DND-41 (cell line): ENCODE measurements around the gene TAB3.

Experiments
- ATAC-seq: fragments of 200-7000 bp; cut with Tn5 transposase; 3 replicates; pipeline ENCODE4 v1.9.1; 2021; ENCODE audit warnings: low read depth; ENCODE audit not compliant: insufficient read depth
- DNase-seq: peaks from one replicate; pipeline ENCODE4 v3.0.0-alpha.2; 2020
- H2AFZ ChIP-seq: 2 replicates; pipeline ENCODE4 v1.6.0; 2012; ENCODE audit warnings: low read depth, low read length
- H3K27ac ChIP-seq: 2 replicates; pipeline ENCODE4 v1.5.1; 2012; ENCODE audit warnings: low read length, inconsistent platforms
- H3K27me3 ChIP-seq: fragments of 200-600 bp; sonication (generic); 2 replicates; pipeline ENCODE4 v1.6.0; 2012; ENCODE audit warnings: low read length, mild to moderate bottlenecking, inconsistent platforms; ENCODE audit not compliant: insufficient read depth, poor library complexity
- H3K36me3 ChIP-seq: 2 replicates; pipeline ENCODE4 v1.5.1; 2012; ENCODE audit warnings: low read length, inconsistent platforms; ENCODE audit not compliant: insufficient read depth
- H3K4me1 ChIP-seq: 2 replicates; pipeline ENCODE4 v1.5.1; 2012; ENCODE audit warnings: mild to moderate bottlenecking, low read length; ENCODE audit not compliant: insufficient read depth
- H3K4me2 ChIP-seq: 2 replicates; pipeline ENCODE4 v1.6.0; 2012; ENCODE audit warnings: mild to moderate bottlenecking, moderate library complexity, low read length, inconsistent platforms; ENCODE audit not compliant: insufficient read depth
- H3K4me3 ChIP-seq, 2 experiments: fragments of 200-600 bp in 1 of 2; shearing (Covaris generic) in 1 of 2; 2 replicates each; pipeline ENCODE4 v1.5.1; 2012 to 2016; ENCODE audit warnings: inconsistent platforms in 2 of 2, low read length in 2 of 2, mild to moderate bottlenecking in 2 of 2, low read depth in 1 of 2, moderate library complexity in 1 of 2
- H3K79me2 ChIP-seq: 2 replicates; pipeline ENCODE4 v1.6.0; 2012; ENCODE audit warnings: low read length, inconsistent platforms; ENCODE audit not compliant: insufficient read depth
- H3K9ac ChIP-seq: 2 replicates; pipeline ENCODE4 v1.6.0; 2012; ENCODE audit warnings: low read depth, mild to moderate bottlenecking, inconsistent platforms, low read length, moderate library complexity
- H3K9me3 ChIP-seq: 2 replicates; pipeline ENCODE4 v1.5.1; 2012; ENCODE audit warnings: low read length, moderate library complexity, mild to moderate bottlenecking, inconsistent platforms; ENCODE audit not compliant: insufficient read depth, severe bottlenecking
- H4K20me1 ChIP-seq: 2 replicates; pipeline ENCODE4 v1.6.0; 2012; ENCODE audit warnings: low read length; ENCODE audit not compliant: insufficient read depth
- EZH2 ChIP-seq: IDR thresholded peaks from 3 replicates; pipeline ENCODE4 v1.6.1; 2012; ENCODE audit warnings: borderline replicate concordance, low read depth, mild to moderate bottlenecking, moderate library complexity, low read length, inconsistent platforms; ENCODE audit not compliant: severe bottlenecking
- TF ChIP-seq, protein P1 (sequence below): IDR thresholded peaks from 2 replicates; pipeline ENCODE4 v1.5.1; 2012; ENCODE audit warnings: borderline replicate concordance, low read length, moderate library complexity, mild to moderate bottlenecking; ENCODE audit not compliant: poor library complexity, severe bottlenecking; ENCODE audit errors: extremely low read depth

Gene TAB3

DNA sequence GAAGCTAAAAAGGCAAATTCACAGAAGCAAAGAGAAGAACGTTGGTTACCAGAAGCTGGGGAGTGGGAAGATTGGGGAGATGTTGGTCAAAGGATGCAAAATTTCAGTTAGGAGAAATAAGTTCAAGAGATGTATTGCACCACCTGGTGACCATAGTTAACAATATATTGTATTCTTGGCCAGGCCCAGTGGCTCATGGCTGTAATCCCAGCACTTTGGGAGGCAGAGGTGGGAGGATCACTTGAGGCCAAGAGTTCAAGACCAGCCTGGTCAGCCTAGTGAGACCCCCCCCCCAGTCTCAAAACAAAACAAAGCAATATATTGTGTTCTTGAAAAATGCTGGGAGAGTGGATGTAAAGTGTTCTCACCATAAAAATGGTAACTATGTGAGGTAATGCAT lies 67.9 kb downstream of the TAB3 start:
- Histone ChIP-seq H4K20me1 (no peaks in the 10 kb centered on the region), H3K36me3 (no peaks in the 10 kb centered on the region), H3K4me2 (no peak overlapping the region), H2AFZ (no peak overlapping the region), H3K9me3 (no peaks in the 10 kb centered on the region), H3K4me3 (no peak overlapping the region), H3K79me2 (no peaks in the 10 kb centered on the region), H3K27me3 (no peaks in the 10 kb centered on the region), H3K27ac (no peak overlapping the region), H3K9ac (no peak overlapping the region), H3K4me1 (no peaks in the 10 kb centered on the region)
- DNase-seq (no peak), ATAC-seq (no peak)
- TF ChIP-seq EZH2 = no peak
- TF ChIP-seq, protein P1, sequence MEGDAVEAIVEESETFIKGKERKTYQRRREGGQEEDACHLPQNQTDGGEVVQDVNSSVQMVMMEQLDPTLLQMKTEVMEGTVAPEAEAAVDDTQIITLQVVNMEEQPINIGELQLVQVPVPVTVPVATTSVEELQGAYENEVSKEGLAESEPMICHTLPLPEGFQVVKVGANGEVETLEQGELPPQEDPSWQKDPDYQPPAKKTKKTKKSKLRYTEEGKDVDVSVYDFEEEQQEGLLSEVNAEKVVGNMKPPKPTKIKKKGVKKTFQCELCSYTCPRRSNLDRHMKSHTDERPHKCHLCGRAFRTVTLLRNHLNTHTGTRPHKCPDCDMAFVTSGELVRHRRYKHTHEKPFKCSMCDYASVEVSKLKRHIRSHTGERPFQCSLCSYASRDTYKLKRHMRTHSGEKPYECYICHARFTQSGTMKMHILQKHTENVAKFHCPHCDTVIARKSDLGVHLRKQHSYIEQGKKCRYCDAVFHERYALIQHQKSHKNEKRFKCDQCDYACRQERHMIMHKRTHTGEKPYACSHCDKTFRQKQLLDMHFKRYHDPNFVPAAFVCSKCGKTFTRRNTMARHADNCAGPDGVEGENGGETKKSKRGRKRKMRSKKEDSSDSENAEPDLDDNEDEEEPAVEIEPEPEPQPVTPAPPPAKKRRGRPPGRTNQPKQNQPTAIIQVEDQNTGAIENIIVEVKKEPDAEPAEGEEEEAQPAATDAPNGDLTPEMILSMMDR = no peak

- Histone ChIP-seq H3K27me3 (no peaks in the 10 kb centered on the region), H3K79me2 (no peaks in the 10 kb centered on the region), H3K4me2 (no peak overlapping the region), H3K9me3 (no peaks in the 10 kb centered on the region), H3K36me3 (no peaks in the 10 kb centered on the region), H3K4me1 (no peaks in the 10 kb centered on the region), H4K20me1 (no peaks in the 10 kb centered on the region), H3K27ac (no peak overlapping the region), H2AFZ (no peak overlapping the region), H3K4me3 (no peak overlapping the region), H3K9ac (no peak overlapping the region)
- DNase-seq (no peak), ATAC-seq (no peak)
- TF ChIP-seq EZH2 = no peak
- TF ChIP-seq, protein P1 = no peak
These were observed 70.0 kb downstream of the TAB3 start for GRCh38 chrX:30819080-30819479.

DNA sequence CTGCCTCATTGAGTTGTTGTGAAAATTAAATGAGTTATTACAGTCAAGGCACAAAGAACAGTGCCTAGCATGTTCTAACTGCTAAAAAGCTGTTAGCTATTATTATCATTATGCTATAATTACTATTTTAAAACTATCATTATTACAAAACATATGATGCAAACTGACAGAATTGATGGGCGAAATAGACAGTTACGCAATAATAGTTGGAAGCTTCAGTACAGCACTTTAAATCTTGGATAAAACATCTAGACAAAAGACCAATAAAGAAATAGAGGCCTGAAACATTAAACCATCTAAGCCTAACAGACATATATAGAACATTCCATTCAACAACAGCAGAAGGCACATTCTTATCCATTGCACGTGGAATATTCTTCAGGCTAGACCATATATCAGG lies 73.0 kb downstream of the TAB3 start:
- Histone ChIP-seq H3K4me3 (no peak overlapping the region), H4K20me1 (no peaks in the 10 kb centered on the region), H3K36me3 (no peaks in the 10 kb centered on the region), H3K27me3 (no peaks in the 10 kb centered on the region), H3K9me3 (no peaks in the 10 kb centered on the region), H3K79me2 (no peaks in the 10 kb centered on the region), H3K4me1 (no peaks in the 10 kb centered on the region), H3K9ac (no peak overlapping the region), H3K4me2 (no peak overlapping the region), H2AFZ (no peak overlapping the region), H3K27ac (no peak overlapping the region)
- DNase-seq (no peak), ATAC-seq (no peak)
- TF ChIP-seq, protein P1 = no peak
- no peak for TF ChIP-seq EZH2

- H3K36me3 ChIP-seq = no peaks in the 10 kb centered on the region
- H3K27ac ChIP-seq = no peak overlapping the region
- H3K79me2 ChIP-seq = no peaks in the 10 kb centered on the region
- no peaks in the 10 kb centered on the region for H3K4me1 ChIP-seq
- DNase-seq (no peak), ATAC-seq (no peak)
- H2AFZ ChIP-seq = no peak overlapping the region
- no peak for TF ChIP-seq EZH2
- TF ChIP-seq, protein P1 = no peak
- no peak overlapping the region for H3K4me3 ChIP-seq
- no peaks in the 10 kb centered on the region for H3K9me3 ChIP-seq
- H3K4me2 ChIP-seq = no peak overlapping the region
- H3K27me3 ChIP-seq = no peaks in the 10 kb centered on the region
- H3K9ac ChIP-seq = no peak overlapping the region
- H4K20me1 ChIP-seq = no peaks in the 10 kb centered on the region
These were observed 74.1 kb downstream of the TAB3 start for GRCh38 chrX:30814978-30815377.
